Measurements from ENCODE around the gene POMGNT2. TPM values are rescaled to one million over a fixed set of nuclear protein-coding genes. Genes with fewer than 3 reads are reported as not detected.
A peak's percentile ranks its signal among the peaks of the same experiment; 100 is the strongest.

POMGNT2 gene
- total and polyA plus RNA-seq, 2 of the 8 experiments (the other 6 are each of a cell fraction or from before 2014, with no cell fraction given): 13.6 to 35.7 TPM

- Histone ChIP-seq H3K9me3 (ENCODE audit: insufficient read depth in 2 of 2, low read depth in 1 of 2, low read length in 1 of 2) (no peaks in the 10 kb centered on the region), H3K79me2 (ENCODE audit: control insufficient read depth in 1 of 2, insufficient read depth in 2 of 2, low read length in 2 of 2) (peaks cover 0 to 3% of the 10 kb centered on the region in 2 experiments; a peak in 1 of 4 replicates), H3K9ac (replicated peaks in 1 of 4; ENCODE audit: extremely low read depth in 1 of 4, low read depth in 3 of 4, low read length in 3 of 4) (no peak overlapping the region), H2BK120ac (replicated peaks; ENCODE audit: low read depth, low read length) (no peak overlapping the region), H3K4me2 (ENCODE audit: insufficient read depth in 1 of 2, low read depth in 2 of 2, low read length in 2 of 2) (peak overlapping the region; percentile 62 to 71), H2BK20ac (ENCODE audit: low read length) (no peak overlapping the region), H3K4me3 (ENCODE audit: extremely low read depth in 1 of 4, insufficient read depth in 2 of 4, low read depth in 3 of 4, low read length in 4 of 4) (peak overlapping the region; percentile 30 to 89 (median 46); a peak in 7 of 8 replicates), H4K91ac (replicated peaks; ENCODE audit: insufficient read length, low read length) (no peak overlapping the region), H4K20me1 (replicated peaks in 1 of 2; ENCODE audit: control insufficient read depth in 1 of 2, insufficient read depth in 2 of 2, low read length in 2 of 2) (no peaks in the 10 kb centered on the region), H3K27ac (ENCODE audit: low read depth, low read length) (no peak overlapping the region), H3K79me1 (ENCODE audit: low read depth, low read length) (peaks cover 3% of the 10 kb centered on the region), H2AFZ (ENCODE audit: low read length) (peak overlapping the region; percentile 88), H3K27me3 (replicated peaks in 1 of 4; ENCODE audit: control insufficient read depth in 3 of 4, extremely low read depth in 1 of 4, insufficient read depth in 3 of 4, low read length in 3 of 4) (peaks cover 0 to 8% (median 5%) of the 10 kb centered on the region in 4 experiments; a peak in 5 of 7 replicates), H3K4me1 (replicated peaks in 1 of 4; ENCODE audit: control insufficient read depth in 3 of 4, insufficient read depth in 4 of 4, low read length in 3 of 4) (peaks cover 0 to 8% (median 0%) of the 10 kb centered on the region in 4 experiments; a peak in 4 of 7 replicates), H3K18ac (ENCODE audit: extremely low read depth, low read length) (no peak overlapping the region), H4K8ac (ENCODE audit: extremely low read depth, insufficient read depth, low read length) (no peak overlapping the region), H2AK5ac (ENCODE audit: low read depth, low read length) (no peak overlapping the region), H3K56ac (replicated peaks; ENCODE audit: insufficient read length, low read depth, low read length) (no peak overlapping the region), H4K5ac (ENCODE audit: insufficient read length, low read depth, low read length) (no peak overlapping the region), H2BK12ac (ENCODE audit: low read depth, low read length) (no peak overlapping the region), H2BK5ac (ENCODE audit: low read depth, low read length) (no peak overlapping the region), H3K4ac (replicated peaks; ENCODE audit: insufficient read length, low read depth, low read length) (no peak overlapping the region), H3K23me2 (ENCODE audit: low read depth, low read length) (peaks cover 7% of the 10 kb centered on the region; the same call in 1 of the 2 replicates), H3K14ac (ENCODE audit: insufficient read length) (no peak overlapping the region), H3K36me3 (ENCODE audit: control insufficient read depth in 2 of 4, insufficient read depth in 4 of 4, low read length in 3 of 4) (no peaks in the 10 kb centered on the region), H2BK15ac (ENCODE audit: low read length) (no peak overlapping the region), H3K23ac (ENCODE audit: insufficient read length) (no peak overlapping the region)
- TF ChIP-seq CBX5 (IDR thresholded peaks at IDR 0.05; ENCODE audit: low read depth, low read length) (no peak), BACH1 (IDR thresholded peaks at IDR 0.05; ENCODE audit: low read length) (no peak)
- ChIA-PET POLR2A (ENCODE audit: partially characterized antibody) (no interaction called here), CTCF (ENCODE audit: partially characterized antibody) (interaction anchor here (1.3 kb wide), 1 partner anchor 144 kb away, joined by 5 read pairs; no protein-coding TSS in a partner anchor)
- DNase-seq (ENCODE audit: low read depth in 1 of 2, low spot score in 2 of 2): no peak
- FAIRE-seq: no peak
- 19% methylated on average over 6 of the region's 6 CpGs; no CpG with 5 or more reads in 1 of the 2 experiments for WGBS, 2 experiments (ENCODE audit: extremely low coverage in 1 of 2, insufficient coverage in 1 of 2, insufficient read length in 1 of 2, insufficient replicate concordance in 2 of 2, low coverage in 1 of 2, low lambda C conversion rate in 2 of 2, missing lambda C conversion rate in 1 of 2)
Measured at GRCh38 chr3:43106293-43106628, 382 bp upstream of the POMGNT2 start.
